GM19372 (cell line): ENCODE results near the gene RPF1.
"Not testable (repeated sequence)": the region's sequence is repeated elsewhere in the genome, so short reads cannot be mapped to it uniquely, and the experiment has no call there.

Experiments
- ATAC-seq: cut with Tn5 transposase; IDR thresholded peaks from one replicate; pipeline ENCODE4 v1.9.1; 2021; ENCODE audit warnings: mild to moderate bottlenecking, low read depth, moderate library complexity; ENCODE audit not compliant: unreplicated experiment

Gene RPF1

GRCh38 chr1:84489766-84490165, 10.7 kb downstream of the RPF1 start:
- no peak for ATAC-seq

GRCh38 chr1:84492726-84493125, 13.7 kb downstream of the RPF1 start:
- no peak for ATAC-seq

- no peak for ATAC-seq
Observed at GRCh38 chr1:84493747-84494146, 14.7 kb downstream of the RPF1 start.

GRCh38 chr1:84496498-84496897, 17.4 kb downstream of the RPF1 start:
- ATAC-seq, result no peak

DNA sequence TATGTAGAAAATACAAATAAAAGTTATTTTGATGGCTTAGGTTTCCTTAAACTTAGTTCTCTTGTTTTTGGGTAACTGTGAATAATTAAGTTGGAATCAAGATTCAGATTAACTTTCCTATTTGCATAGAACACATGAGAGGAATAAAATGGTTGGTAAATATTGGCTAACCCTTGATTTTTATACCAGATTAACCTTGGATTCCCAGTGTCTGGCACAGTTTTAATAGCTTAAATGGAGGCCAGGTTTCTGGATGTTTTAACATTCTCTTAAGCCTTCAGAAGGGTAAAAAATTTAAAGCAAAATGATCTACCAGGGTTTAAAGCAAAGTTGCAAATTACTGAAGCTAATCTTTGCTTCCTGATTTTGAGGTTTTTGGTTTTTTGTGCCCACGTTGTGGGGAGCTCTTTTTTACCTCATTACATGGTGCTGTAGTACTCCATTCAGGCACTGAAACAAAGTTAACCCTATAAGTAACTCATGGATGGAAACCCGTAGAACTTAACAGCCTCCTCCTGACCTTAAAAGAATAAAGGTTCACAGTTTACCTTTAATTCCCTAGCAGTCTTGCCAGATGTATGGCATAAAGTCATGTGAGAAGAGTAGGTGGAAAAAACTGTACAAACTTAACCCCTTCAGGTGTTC, 18.7 kb downstream of the RPF1 start:
- ATAC-seq, result no peak

DNA sequence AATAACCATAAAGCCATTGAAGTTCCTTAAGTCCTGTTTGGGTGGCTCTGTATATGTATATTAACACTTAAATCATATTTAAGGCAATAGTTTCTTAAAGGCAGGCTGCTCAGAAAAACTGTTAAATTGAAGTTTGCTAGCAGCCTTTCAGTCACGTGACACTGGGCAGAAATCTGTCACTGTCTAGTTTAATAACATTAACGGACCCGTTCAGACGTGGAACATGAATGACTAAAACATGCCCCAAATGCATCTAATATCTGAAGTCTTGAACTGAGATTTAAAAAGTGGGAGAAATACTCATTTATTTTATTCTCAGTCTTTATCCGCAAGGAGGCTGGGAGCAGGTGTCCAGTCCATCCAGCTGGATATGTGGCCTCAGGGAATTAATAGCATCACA, 23.9 kb downstream of the RPF1 start:
- no peak for ATAC-seq

GRCh38 chr1:84504580-84505492, 25.8 kb downstream of the RPF1 start:
- no peak for ATAC-seq

GRCh38 chr1:84505493-84506001, 26.5 kb downstream of the RPF1 start:
- ATAC-seq, result peak; percentile 38

DNA sequence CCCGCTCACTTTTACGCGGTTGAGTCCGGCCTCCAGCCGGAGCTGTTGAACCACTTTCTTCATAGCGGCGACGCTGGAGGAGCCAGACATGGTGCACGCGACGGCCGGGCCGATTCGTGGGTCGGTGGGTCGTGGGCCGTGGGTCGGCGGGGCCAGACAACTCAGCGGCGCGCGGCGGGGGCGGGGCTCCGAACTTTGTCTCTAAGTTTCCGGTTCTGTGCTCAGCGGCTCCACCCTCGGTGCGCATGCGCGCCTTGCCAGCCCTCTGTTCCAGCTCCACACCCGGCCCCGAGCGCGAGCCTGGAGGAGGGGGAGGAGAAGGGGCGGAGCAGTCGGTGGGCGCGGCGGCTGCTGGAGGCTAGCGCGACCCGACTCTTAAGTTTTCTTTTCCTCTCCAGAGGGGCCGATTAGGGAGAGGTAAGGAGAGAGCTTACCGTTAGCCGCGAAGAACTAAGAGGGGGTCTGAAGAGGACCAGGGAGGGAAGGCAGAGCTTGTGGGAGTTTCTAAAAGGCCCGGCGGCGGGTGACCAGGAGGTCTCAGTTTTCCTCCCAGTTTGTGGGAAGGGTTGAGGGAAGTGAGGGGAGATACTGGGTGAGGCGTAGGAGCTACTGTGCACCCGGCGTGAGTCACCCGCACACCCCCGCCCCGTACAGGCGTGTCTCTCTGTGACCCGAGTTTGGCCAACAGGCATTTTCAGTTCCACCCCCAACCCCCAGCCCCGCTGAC, 27.1 kb downstream of the RPF1 start, which contains the start of the genes GNG5 and SPATA1:
Gene GNG5, minus strand, starts transcription at position 580 of the 727 bp plus-strand sequence. Its CDS starts 490 bp downstream, at position 90.
Gene SPATA1, plus strand, starts transcription at position 385 of the 727 bp plus-strand sequence. CDS start 9,974 bp downstream, outside the sequence.
- ATAC-seq, result peak; percentile 81

- ATAC-seq, result no peak
Observed at GRCh38 chr1:84506729-84507453, 27.8 kb downstream of the RPF1 start.

DNA sequence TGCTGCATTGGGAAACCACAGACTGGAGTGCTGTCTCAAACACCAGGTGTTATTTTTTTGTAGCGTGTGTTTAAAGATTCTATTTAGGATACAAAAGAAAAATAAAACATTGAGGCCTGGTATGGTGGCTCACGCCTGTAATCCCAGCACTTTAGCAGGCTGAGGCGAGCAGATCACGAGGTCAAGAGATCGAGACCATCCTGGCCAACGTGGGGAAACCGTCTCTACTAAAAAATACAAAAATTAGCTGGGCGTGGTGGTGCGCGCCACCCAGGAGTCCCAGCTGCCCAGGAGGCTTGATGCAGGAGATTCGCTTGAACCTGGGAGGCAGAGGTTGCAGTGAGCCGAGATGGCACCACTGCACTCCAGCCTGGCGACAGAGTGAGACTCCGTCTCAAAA, 28.8 kb downstream of the RPF1 start:
- not testable (repeated sequence) for ATAC-seq

- ATAC-seq, result no peak
Observed at GRCh38 chr1:84508510-84508909, 29.4 kb downstream of the RPF1 start.

GRCh38 chr1:84509029-84509428, 30.0 kb downstream of the RPF1 start:
- no peak for ATAC-seq

DNA sequence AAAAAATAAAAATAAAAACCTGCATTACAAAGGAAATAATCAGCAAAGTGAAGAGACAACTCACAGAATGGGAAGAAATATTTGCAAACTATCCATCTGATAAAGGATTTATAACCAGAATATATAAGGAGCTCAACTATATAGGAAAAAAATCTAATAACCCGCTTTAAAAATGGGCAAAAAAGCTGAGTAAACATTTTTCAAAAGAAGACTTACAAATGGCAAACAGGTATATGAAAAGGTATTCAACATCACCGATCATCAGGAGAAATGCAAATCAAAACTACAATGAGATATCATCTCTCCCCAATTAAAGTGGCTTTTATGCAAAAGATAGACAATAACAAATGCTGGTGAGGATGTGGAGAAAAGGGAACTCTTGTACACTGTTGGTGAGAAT, 31.1 kb downstream of the RPF1 start:
- no peak for ATAC-seq

DNA sequence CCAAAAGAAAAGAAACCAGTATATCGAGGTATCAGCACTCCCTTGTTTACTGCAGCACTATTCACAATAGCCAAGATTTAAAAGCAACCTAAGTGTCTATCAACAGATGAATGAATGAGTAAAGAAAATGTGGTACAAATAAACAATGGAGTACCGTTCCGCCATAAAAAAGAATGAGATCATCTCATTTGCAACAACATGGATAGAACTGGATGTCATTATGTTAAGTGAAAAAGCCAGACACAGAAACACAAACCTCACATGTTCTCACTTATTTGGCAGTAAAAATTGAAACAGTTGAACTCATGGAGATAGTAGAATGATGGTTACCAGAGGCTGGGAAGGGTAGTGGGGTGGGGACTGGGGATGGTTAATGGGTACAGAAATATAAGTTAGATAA, 31.6 kb downstream of the RPF1 start:
- no peak for ATAC-seq

DNA sequence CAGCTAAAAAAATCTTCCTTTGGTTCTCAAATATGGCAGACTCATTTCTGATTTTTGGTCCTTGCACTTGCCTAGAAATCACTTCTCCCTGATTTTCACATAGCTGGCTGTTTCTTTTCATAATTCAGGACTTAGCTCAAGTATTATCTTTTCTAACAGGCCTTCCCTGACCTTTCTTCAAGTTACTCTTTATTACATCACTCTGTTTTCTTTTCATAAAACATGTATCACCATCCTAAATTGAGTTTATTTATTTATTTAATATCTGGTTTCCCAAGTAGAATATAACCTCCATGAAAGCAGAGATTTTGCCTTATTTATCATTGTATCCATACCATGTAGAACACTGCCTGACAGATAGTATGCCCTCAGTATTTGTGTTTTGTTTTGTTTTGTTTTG, 45.5 kb downstream of the RPF1 start:
- ATAC-seq, result no peak

DNA sequence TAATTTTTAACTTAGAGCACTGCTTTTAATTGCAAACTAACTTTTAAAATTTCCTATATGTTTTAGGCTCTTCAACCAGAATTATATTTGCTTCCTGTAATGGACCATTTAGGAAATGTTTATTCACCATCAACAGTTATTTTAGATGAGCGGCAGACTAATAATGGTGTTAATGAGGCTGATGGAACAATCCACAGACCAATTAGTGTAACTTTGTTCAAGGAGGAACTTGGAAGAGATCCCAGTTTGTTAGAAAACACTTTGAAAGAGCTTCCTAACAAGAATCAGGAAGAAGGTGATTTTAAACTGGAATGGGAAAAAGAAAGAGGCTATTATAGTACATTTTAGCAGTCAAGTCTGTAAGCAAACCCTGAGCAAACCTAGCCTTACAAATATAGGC, 46.7 kb downstream of the RPF1 start:
- no peak for ATAC-seq

DNA sequence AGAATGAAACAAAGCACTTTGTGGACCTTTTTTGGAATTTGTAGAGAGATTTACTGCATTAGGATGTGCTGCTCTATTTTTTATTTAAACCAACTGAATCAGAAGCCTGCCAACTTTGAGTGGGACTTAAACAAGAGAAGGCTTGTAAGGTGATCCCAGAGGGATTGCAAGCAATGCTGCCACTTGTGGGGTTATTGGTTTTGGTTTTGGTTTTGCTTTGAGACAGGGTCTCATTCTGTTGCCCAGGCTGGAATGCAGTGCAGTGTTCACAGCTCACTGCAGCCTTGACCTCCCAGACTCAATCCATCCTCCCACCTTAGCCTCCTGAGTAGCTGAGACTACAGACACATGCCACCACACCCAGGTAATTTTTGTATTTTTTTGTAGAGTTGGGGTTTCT, 59.5 kb downstream of the RPF1 start:
- no peak for ATAC-seq

GRCh38 chr1:84539972-84540371, 60.9 kb downstream of the RPF1 start:
- no peak for ATAC-seq

- no peak for ATAC-seq
Observed at GRCh38 chr1:84540759-84541158, 61.7 kb downstream of the RPF1 start.
